HCT116 (cell line): Measurements from ENCODE around the gene AHRR. TPM values are rescaled to one million over a fixed set of nuclear protein-coding genes. Genes with fewer than 3 reads are reported as not detected.
"Not testable (repeated sequence)": the region's sequence is repeated elsewhere in the genome, so short reads cannot be mapped to it uniquely, and the experiment has no call there.

Experiments
- ATAC-seq: fragments of 200-7000 bp; cut with Tn5 transposase; 2 replicates; pipeline ENCODE4 v1.9.1; 2020; ENCODE audit warnings: mild to moderate bottlenecking, moderate library complexity
- BruUV-seq: library from RNA; stranded (reverse); fragments of 400-500 nt; replicated peaks from 2 replicates; lab custom pipeline; 2021; lab: Mats Ljungman, UMichigan
- CTCF ChIA-PET: fragments of 300-600 bp; sonication (Branson Sonifier 250); formaldehyde crosslinking; loops from one replicate; lab custom pipeline; 2021; ENCODE audit warnings: antibody characterized with exemption; lab: Charles Lee
- POLR2A ChIA-PET: fragments of 300-600, 350-600 bp; sonication (Branson Sonifier 250); formaldehyde crosslinking; loops from one replicate; lab custom pipeline; 2021; ENCODE audit warnings: antibody characterized with exemption; lab: Charles Lee
- RAD21 ChIA-PET, 2 experiments: fragments of 300-600 bp; sonication (Branson Sonifier 250); formaldehyde crosslinking; loops; one replicate each; lab custom pipeline; 2023; ENCODE audit warnings: low total read pairs in 2 of 2; ENCODE audit not compliant: uncharacterized antibody in 2 of 2, unreplicated experiment in 2 of 2, low non-redundant PET in 1 of 2; lab: Charles Lee
- DNase-seq: peaks from one replicate; pipeline ENCODE4 v3.0.0-alpha.2; 2010; ENCODE audit warnings: low read depth, low spot score
- H2AFZ ChIP-seq: fragments of 200-600 bp; shearing (Covaris generic), sonication (generic); 2 replicates; pipeline ENCODE4 v1.6.1; 2017; ENCODE audit warnings: low read depth, mixed run types, mixed read lengths, antibody characterized with exemption, low read length; ENCODE audit not compliant: poor library complexity, severe bottlenecking
- H3K27ac ChIP-seq: 2 replicates; pipeline ENCODE4 v1.5.1; 2012; ENCODE audit warnings: low read depth, low read length
- H3K27me3 ChIP-seq: fragments of 200-600 bp; sonication (generic); 2 replicates; pipeline ENCODE4 v1.6.1; 2016; ENCODE audit warnings: mixed run types, low read length, mixed read lengths; ENCODE audit not compliant: insufficient read depth
- H3K36me3 ChIP-seq, 2 experiments: fragments of 200-500 bp in 1 of 2; fragments of 200-600 bp in 1 of 2; sonication (Bioruptor generic) in 1 of 2; sonication (generic) in 1 of 2; 2 replicates each; pipeline versions ENCODE4 v1.5.1 to v1.6.1; 2014 to 2016; ENCODE audit warnings: low read length in 2 of 2, inconsistent platforms in 1 of 2, mixed read lengths in 1 of 2, mixed run types in 1 of 2; ENCODE audit not compliant: insufficient read depth in 2 of 2, control insufficient read depth in 1 of 2
- H3K4me1 ChIP-seq, 2 experiments: fragments of 200-600 bp in 1 of 2; sonication (generic) in 1 of 2; 2 replicates each; pipeline versions ENCODE4 v1.5.1 to v1.6.1; 2012 to 2017; ENCODE audit warnings: low read length in 2 of 2, inconsistent platforms in 1 of 2, mild to moderate bottlenecking in 1 of 2, mixed read lengths in 1 of 2, mixed run types in 1 of 2, moderate library complexity in 1 of 2; ENCODE audit not compliant: insufficient read depth in 2 of 2, control insufficient read depth in 1 of 2
- H3K4me2 ChIP-seq: fragments of 200-600 bp; sonication (generic); 2 replicates; pipeline ENCODE4 v1.6.1; 2017; ENCODE audit warnings: mixed run types, low read length, mixed read lengths
- H3K4me3 ChIP-seq, 2 experiments: fragments of 200-600 bp in 1 of 2; sonication (generic) in 1 of 2; replicated peaks in 1 of 2; 2 replicates each; pipeline ENCODE4 v1.5.1; 2011 to 2016; ENCODE audit warnings: low read length in 2 of 2, control low read depth in 1 of 2, low read depth in 1 of 2, mild to moderate bottlenecking in 1 of 2, mixed read lengths in 1 of 2, mixed run types in 1 of 2
- H3K79me2 ChIP-seq: fragments of 200-600 bp; sonication (generic); 2 replicates; pipeline ENCODE4 v1.6.1; 2017; ENCODE audit warnings: mild to moderate bottlenecking, mixed run types, low read length, moderate library complexity, mixed read lengths; ENCODE audit not compliant: insufficient read depth
- H3K9ac ChIP-seq: fragments of 200-600 bp; sonication (generic); 2 replicates; pipeline ENCODE4 v1.6.1; 2016; ENCODE audit warnings: low read length, mixed read lengths
- H3K9me2 ChIP-seq: fragments of 200-600 bp; sonication (generic), shearing (Covaris generic); 2 replicates; pipeline ENCODE4 v1.6.1; 2017; ENCODE audit warnings: mixed run types, mild to moderate bottlenecking, moderate library complexity; ENCODE audit not compliant: insufficient read depth
- H3K9me3 ChIP-seq, 2 experiments: fragments of 200-500 bp in 1 of 2; fragments of 200-600 bp in 1 of 2; sonication (Bioruptor generic) in 1 of 2; sonication (generic) in 1 of 2; 2 replicates each; pipeline ENCODE4 v1.6.1; 2014 to 2017; ENCODE audit warnings: low read length in 2 of 2, mixed read lengths in 2 of 2, inconsistent platforms in 1 of 2, low read depth in 1 of 2, mild to moderate bottlenecking in 1 of 2, mixed run types in 1 of 2, moderate library complexity in 1 of 2; ENCODE audit not compliant: control insufficient read depth in 1 of 2, insufficient read depth in 1 of 2
- H4K20me1 ChIP-seq: fragments of 200-600 bp; sonication (generic), shearing (Covaris generic); 2 replicates; pipeline ENCODE4 v1.6.1; 2017; ENCODE audit warnings: mixed run types, mild to moderate bottlenecking, moderate library complexity; ENCODE audit not compliant: insufficient read depth
- CEBPB ChIP-seq: IDR thresholded peaks from 2 replicates; pipeline ENCODE4 v1.6.1; 2012; ENCODE audit warnings: low read depth
- CTCF ChIP-seq, 3 experiments: fragments of 200-600 bp in 1 of 3; sonication (generic) in 1 of 3; IDR thresholded peaks in 2 of 3; conservative IDR thresholded peaks in 1 of 3; 2 replicates each; pipeline ENCODE4 v1.5.1; 2012 to 2017; ENCODE audit warnings: low read depth in 2 of 3, low read length in 2 of 3, antibody characterized with exemption in 1 of 3, borderline replicate concordance in 1 of 3, control low read depth in 1 of 3, mild to moderate bottlenecking in 1 of 3, mixed read lengths in 1 of 3, mixed run types in 1 of 3, moderate library complexity in 1 of 3; ENCODE audit not compliant: insufficient read depth in 1 of 3
- EZH2phosphoT487 ChIP-seq: fragments of 200-600 bp; IDR thresholded peaks from 2 replicates; pipeline ENCODE4 v1.6.1; 2018; ENCODE audit warnings: antibody characterized with exemption, borderline replicate concordance
- RAD21 ChIP-seq: IDR thresholded peaks from 2 replicates; pipeline ENCODE4 v1.6.1; 2012; ENCODE audit warnings: low read depth, mild to moderate bottlenecking
- REST ChIP-seq: IDR thresholded peaks from 2 replicates; pipeline ENCODE4 v1.6.1; 2012; ENCODE audit warnings: low read depth
- YY1 ChIP-seq: IDR thresholded peaks from 2 replicates; pipeline ENCODE4 v1.6.1; 2011; ENCODE audit warnings: low read length, low read depth, moderate library complexity, mild to moderate bottlenecking; ENCODE audit not compliant: insufficient replicate concordance; ENCODE audit errors: extremely low read depth
- intact Hi-C: fragments of 100-400 bp; cut with micrococcal nuclease; formaldehyde crosslinking; loops from 2 replicates; pipeline ENCODE4 v1.10.0; 2022
- total RNA-seq: library from RNA; stranded (reverse); gene quantifications from one replicate; pipeline ENCODE4 v1.2.1, GENCODE V29; 2021; ENCODE audit not compliant: unreplicated experiment
- TF ChIP-seq, protein P1 (sequence below): IDR thresholded peaks from 2 replicates; pipeline ENCODE4 v1.6.1; 2012
- TF ChIP-seq, protein P2 (sequence below): IDR thresholded peaks from 2 replicates; pipeline ENCODE4 v1.6.1; 2011; ENCODE audit warnings: mild to moderate bottlenecking, low read length, moderate library complexity; ENCODE audit not compliant: insufficient replicate concordance; ENCODE audit errors: extremely low read depth

The AHRR gene
- total RNA-seq, 1 experiment from 2014 or later: 12.7 TPM

GRCh38 chr5:383621-384020 lies 62.1 kb downstream of the AHRR start:
- Histone ChIP-seq H4K20me1 (no peaks in the 10 kb centered on the region), H3K9me2 (no peaks in the 10 kb centered on the region), H3K27ac (no peak overlapping the region), H2AFZ (no peak overlapping the region), H3K9me3 (peaks cover 0 to 4% of the 10 kb centered on the region in 2 experiments; a peak in 1 of 4 replicates), H3K9ac (no peak overlapping the region), H3K4me1 (peaks cover 0 to 14% of the 10 kb centered on the region in 2 experiments; a peak in 2 of 4 replicates), H3K36me3 (no peaks in the 10 kb centered on the region), H3K79me2 (no peaks in the 10 kb centered on the region), H3K27me3 (no peaks in the 10 kb centered on the region), H3K4me2 (no peak overlapping the region), H3K4me3 (no peak overlapping the region)
- ATAC-seq: no peak
- no TSS peak for BruUV-seq
- CTCF ChIA-PET: no interaction called here
- intact Hi-C loops: no loop called here
- RAD21 ChIA-PET: no interaction called here
- DNase-seq: no peak
- no peak for TF ChIP-seq CEBPB
- TF ChIP-seq EZH2phosphoT487: no peak
- TF ChIP-seq CTCF (IDR thresholded peaks at IDR 0.05 in 2 of 3, conservative IDR thresholded peaks at IDR 0.05 in 1 of 3; ENCODE audit: borderline replicate concordance in 1 of 3, insufficient read depth in 1 of 3, low read depth in 2 of 3, low read length in 2 of 3): no peak
- no peak for TF ChIP-seq REST
- TF ChIP-seq, protein P1, sequence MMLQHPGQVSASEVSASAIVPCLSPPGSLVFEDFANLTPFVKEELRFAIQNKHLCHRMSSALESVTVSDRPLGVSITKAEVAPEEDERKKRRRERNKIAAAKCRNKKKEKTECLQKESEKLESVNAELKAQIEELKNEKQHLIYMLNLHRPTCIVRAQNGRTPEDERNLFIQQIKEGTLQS: no peak
- no peak for TF ChIP-seq RAD21
- TF ChIP-seq, protein P2, sequence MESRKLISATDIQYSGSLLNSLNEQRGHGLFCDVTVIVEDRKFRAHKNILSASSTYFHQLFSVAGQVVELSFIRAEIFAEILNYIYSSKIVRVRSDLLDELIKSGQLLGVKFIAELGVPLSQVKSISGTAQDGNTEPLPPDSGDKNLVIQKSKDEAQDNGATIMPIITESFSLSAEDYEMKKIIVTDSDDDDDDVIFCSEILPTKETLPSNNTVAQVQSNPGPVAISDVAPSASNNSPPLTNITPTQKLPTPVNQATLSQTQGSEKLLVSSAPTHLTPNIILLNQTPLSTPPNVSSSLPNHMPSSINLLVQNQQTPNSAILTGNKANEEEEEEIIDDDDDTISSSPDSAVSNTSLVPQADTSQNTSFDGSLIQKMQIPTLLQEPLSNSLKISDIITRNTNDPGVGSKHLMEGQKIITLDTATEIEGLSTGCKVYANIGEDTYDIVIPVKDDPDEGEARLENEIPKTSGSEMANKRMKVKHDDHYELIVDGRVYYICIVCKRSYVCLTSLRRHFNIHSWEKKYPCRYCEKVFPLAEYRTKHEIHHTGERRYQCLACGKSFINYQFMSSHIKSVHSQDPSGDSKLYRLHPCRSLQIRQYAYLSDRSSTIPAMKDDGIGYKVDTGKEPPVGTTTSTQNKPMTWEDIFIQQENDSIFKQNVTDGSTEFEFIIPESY: no peak
- TF ChIP-seq YY1: no peak
- POLR2A ChIA-PET: no interaction called here

DNA sequence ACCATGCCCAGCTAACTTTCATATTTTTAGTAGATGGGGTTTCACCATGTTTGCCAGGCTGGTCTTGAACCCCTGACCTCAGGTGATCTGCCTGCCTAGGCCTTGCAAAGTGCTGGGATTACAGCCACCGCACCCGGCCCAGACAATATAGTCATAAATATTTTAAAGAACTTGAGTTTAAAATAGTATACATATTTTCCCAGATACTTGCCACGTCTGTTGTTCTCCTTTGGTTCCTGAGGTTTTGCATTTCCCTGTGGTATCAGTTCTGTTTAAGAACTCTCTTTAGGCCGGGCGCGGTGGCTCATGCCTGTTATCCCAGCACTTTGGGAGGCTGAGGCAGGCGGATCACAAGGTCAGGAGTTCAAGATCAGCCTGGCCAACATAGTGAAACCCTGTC lies 63.1 kb downstream of the AHRR start:
- RAD21 ChIA-PET, H3K9me2 ChIP-seq, H3K79me2 ChIP-seq, H3K36me3 ChIP-seq, H3K27ac ChIP-seq, H2AFZ ChIP-seq, DNase-seq, H3K4me2 ChIP-seq, H3K9me3 ChIP-seq, H3K4me1 ChIP-seq, BruUV-seq, ATAC-seq, H3K9ac ChIP-seq, H3K4me3 ChIP-seq, H4K20me1 ChIP-seq, intact Hi-C loops, H3K27me3 ChIP-seq, POLR2A ChIA-PET, CTCF ChIA-PET: not testable (repeated sequence)
